Subcutaneous adipose tissue (tissue), 4 donors: ENCODE data around the gene LRRC1. TPM values are rescaled to one million over a fixed set of nuclear protein-coding genes. Genes with fewer than 3 reads are reported as not detected.

ENCODE experiments used
- total RNA-seq, 4 donors: library from RNA; depleted of rRNA; stranded (reverse); fragments of >200 nt; gene quantifications; one replicate each; pipeline ENCODE4 v1.1.0, GENCODE V29; 2016
- TF ChIP-seq, protein P1 (sequence below): fragments of 450-650 bp; IDR thresholded peaks from one replicate; pipeline ENCODE4 v1.5.1; 2016; ENCODE audit warnings: low read depth, mild to moderate bottlenecking, control low read depth, antibody characterized with exemption, moderate library complexity

LRRC1 gene
- total RNA-seq, 4 donors from 2014 or later: 10.5 to 28.3 (median 18.0) TPM

GRCh38 chr6:53925891-53926290 lies 131.1 kb downstream of the LRRC1 start:
- TF ChIP-seq, protein P1, sequence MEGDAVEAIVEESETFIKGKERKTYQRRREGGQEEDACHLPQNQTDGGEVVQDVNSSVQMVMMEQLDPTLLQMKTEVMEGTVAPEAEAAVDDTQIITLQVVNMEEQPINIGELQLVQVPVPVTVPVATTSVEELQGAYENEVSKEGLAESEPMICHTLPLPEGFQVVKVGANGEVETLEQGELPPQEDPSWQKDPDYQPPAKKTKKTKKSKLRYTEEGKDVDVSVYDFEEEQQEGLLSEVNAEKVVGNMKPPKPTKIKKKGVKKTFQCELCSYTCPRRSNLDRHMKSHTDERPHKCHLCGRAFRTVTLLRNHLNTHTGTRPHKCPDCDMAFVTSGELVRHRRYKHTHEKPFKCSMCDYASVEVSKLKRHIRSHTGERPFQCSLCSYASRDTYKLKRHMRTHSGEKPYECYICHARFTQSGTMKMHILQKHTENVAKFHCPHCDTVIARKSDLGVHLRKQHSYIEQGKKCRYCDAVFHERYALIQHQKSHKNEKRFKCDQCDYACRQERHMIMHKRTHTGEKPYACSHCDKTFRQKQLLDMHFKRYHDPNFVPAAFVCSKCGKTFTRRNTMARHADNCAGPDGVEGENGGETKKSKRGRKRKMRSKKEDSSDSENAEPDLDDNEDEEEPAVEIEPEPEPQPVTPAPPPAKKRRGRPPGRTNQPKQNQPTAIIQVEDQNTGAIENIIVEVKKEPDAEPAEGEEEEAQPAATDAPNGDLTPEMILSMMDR: no peak

DNA sequence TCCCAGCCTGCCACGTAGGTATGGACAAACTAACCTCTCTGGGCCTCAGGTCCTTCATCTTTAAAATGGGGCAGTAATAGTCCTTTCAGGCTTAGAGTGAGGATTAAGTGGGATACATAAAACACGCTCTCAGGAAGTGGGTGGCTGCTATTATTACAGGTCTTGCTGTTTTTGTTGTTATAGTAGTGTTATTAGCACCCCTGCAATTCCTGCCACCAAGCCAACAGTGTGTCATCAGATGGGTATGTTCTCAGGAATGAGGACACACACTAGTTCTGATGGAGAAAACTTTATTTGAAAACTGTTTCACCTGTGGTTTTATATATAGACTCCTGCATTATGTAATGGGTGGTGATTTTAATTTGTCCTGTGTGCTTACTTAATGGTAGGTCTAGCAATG lies 131.7 kb downstream of the LRRC1 start:
- TF ChIP-seq, protein P1: no peak

GRCh38 chr6:53928641-53929040 lies 133.8 kb downstream of the LRRC1 start:
- TF ChIP-seq, protein P1: no peak

GRCh38 chr6:53929041-53929820 lies 134.4 kb downstream of the LRRC1 start:
- TF ChIP-seq, protein P1: no peak

DNA sequence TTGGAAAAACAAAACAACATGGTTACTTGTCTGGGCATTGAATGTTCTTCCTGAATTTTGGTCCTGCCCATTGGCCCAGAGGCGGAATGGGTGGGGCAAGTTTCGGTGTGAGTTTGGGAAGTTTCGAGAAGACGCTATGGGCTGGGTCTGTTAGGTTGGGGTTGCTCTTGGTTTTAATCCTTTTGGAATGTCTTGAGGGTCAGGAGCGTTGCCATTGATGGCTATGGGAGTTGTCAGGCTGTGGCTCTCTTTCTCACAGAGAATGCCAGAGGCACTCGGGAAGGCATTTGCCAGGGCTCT lies 135.0 kb downstream of the LRRC1 start:
- TF ChIP-seq, protein P1: no peak

GRCh38 chr6:53930330-53930729 lies 135.5 kb downstream of the LRRC1 start:
- TF ChIP-seq, protein P1: no peak

- TF ChIP-seq, protein P1: no peak
Observed at GRCh38 chr6:53931086-53931485, 136.3 kb downstream of the LRRC1 start.
